Neuronal stem cell (in vitro differentiated cells): ENCODE results near the gene ZNF133.

Source experiments
- DNase-seq: peaks from one replicate; pipeline ENCODE4 v3.0.0-alpha.2; 2013; ENCODE audit warnings: low spot score
- H2AFZ ChIP-seq: one replicate; pipeline ENCODE4 v1.6.1; 2013; ENCODE audit warnings: mild to moderate bottlenecking, low read length, inconsistent platforms
- H2AK5ac ChIP-seq: 2 replicates; pipeline ENCODE4 v1.6.1; 2013; ENCODE audit warnings: low read depth, mild to moderate bottlenecking, inconsistent platforms, low read length, moderate library complexity, mixed read lengths
- H2BK120ac ChIP-seq: 2 replicates; pipeline ENCODE4 v1.6.1; 2013; ENCODE audit warnings: low read depth, mild to moderate bottlenecking, inconsistent platforms, low read length, moderate library complexity, mixed read lengths
- H2BK12ac ChIP-seq: one replicate; pipeline ENCODE4 v1.6.1; 2013; ENCODE audit warnings: low read length, inconsistent platforms
- H2BK15ac ChIP-seq: 2 replicates; pipeline ENCODE4 v1.6.1; 2013; ENCODE audit warnings: mild to moderate bottlenecking, low read length, inconsistent platforms, mixed read lengths
- H2BK5ac ChIP-seq: one replicate; pipeline ENCODE4 v1.6.1; 2013; ENCODE audit warnings: inconsistent platforms, mild to moderate bottlenecking, low read length, moderate library complexity
- H3K14ac ChIP-seq: one replicate; pipeline ENCODE4 v1.6.1; 2013; ENCODE audit warnings: low read length, inconsistent platforms
- H3K18ac ChIP-seq: 2 replicates; pipeline ENCODE4 v1.6.1; 2013; ENCODE audit warnings: low read length, inconsistent platforms
- H3K23ac ChIP-seq: 2 replicates; pipeline ENCODE4 v1.6.1; 2013; ENCODE audit warnings: low read depth, mild to moderate bottlenecking, mixed read lengths, low read length, inconsistent platforms; ENCODE audit not compliant: poor library complexity
- H3K27ac ChIP-seq: replicated peaks from 3 replicates; pipeline ENCODE4 v1.5.1; 2013; ENCODE audit warnings: low read length, inconsistent platforms
- H3K27me3 ChIP-seq, 3 experiments: 2 replicates each; pipeline ENCODE4 v1.6.1; 2013; ENCODE audit warnings: low read length in 3 of 3, mild to moderate bottlenecking in 2 of 3, inconsistent platforms in 1 of 3, low read depth in 1 of 3, mixed read lengths in 1 of 3, moderate library complexity in 1 of 3; ENCODE audit not compliant: control insufficient read depth in 3 of 3, insufficient read depth in 3 of 3
- H3K36me3 ChIP-seq, 2 donors: replicated peaks in 1 of 2; 2 replicates each; pipeline ENCODE4 v1.6.1; 2013; ENCODE audit warnings: low read length in 2 of 2; ENCODE audit not compliant: control insufficient read depth in 2 of 2, insufficient read depth in 2 of 2
- H3K4ac ChIP-seq: 2 replicates; pipeline ENCODE4 v1.6.1; 2013; ENCODE audit warnings: inconsistent platforms, mild to moderate bottlenecking, low read length, moderate library complexity
- H3K4me1 ChIP-seq, 2 donors: 1 replicate in 1 of 2; 2 replicates in 1 of 2; pipeline ENCODE4 v1.6.1; 2013; ENCODE audit warnings: low read length in 2 of 2, low read depth in 1 of 2; ENCODE audit not compliant: control insufficient read depth in 2 of 2, insufficient read depth in 1 of 2
- H3K4me2 ChIP-seq: one replicate; pipeline ENCODE4 v1.6.1; 2013; ENCODE audit warnings: mild to moderate bottlenecking, low read length, inconsistent platforms; ENCODE audit not compliant: insufficient read depth, poor library complexity, severe bottlenecking
- H3K4me3 ChIP-seq, 2 donors: 2 replicates each; pipeline ENCODE4 v1.5.1; 2013; ENCODE audit warnings: low read length in 2 of 2, mild to moderate bottlenecking in 2 of 2, inconsistent platforms in 1 of 2, moderate library complexity in 1 of 2
- H3K79me1 ChIP-seq: one replicate; pipeline ENCODE4 v1.6.1; 2013; ENCODE audit warnings: low read depth, mild to moderate bottlenecking, inconsistent platforms, low read length, moderate library complexity
- H3K9ac ChIP-seq: one replicate; pipeline ENCODE4 v1.6.1; 2013; ENCODE audit warnings: mild to moderate bottlenecking, low read depth, low read length, inconsistent platforms; ENCODE audit not compliant: poor library complexity
- H3K9me3 ChIP-seq, 2 donors: replicated peaks in 1 of 2; 2 replicates each; pipeline versions ENCODE3 to v1.6.1; 2013; ENCODE audit warnings: low read length in 2 of 2, mild to moderate bottlenecking in 2 of 2, inconsistent platforms in 1 of 2, low read depth in 1 of 2, mixed read lengths in 1 of 2, moderate library complexity in 1 of 2; ENCODE audit not compliant: control insufficient read depth in 2 of 2, insufficient read depth in 1 of 2
- H4K8ac ChIP-seq: one replicate; pipeline ENCODE4 v1.6.1; 2013; ENCODE audit warnings: low read depth, mild to moderate bottlenecking, inconsistent platforms, low read length, moderate library complexity
- H4K91ac ChIP-seq: one replicate; pipeline ENCODE4 v1.6.1; 2013; ENCODE audit warnings: low read length, low read depth, mild to moderate bottlenecking, inconsistent platforms; ENCODE audit not compliant: poor library complexity
- WGBS, 2 donors: extraction: QIAGEN DNeasy Blood & Tissue Kit; methylation state at CpG; one replicate each; pipeline ENCODE4 v1.1.7; 2013; ENCODE audit warnings: missing lambda C conversion rate in 2 of 2, mixed read lengths in 1 of 2; ENCODE audit not compliant: insufficient read length in 2 of 2, insufficient replicate concordance in 1 of 2; ENCODE audit errors: extremely low coverage in 2 of 2; 5-methylcytosine and 5-hydroxymethylcytosine counted together

Gene ZNF133

GRCh38 chr20:18265441-18265840 lies 22.9 kb upstream of the ZNF133 start:
- no peak overlapping the region for H3K4me2 ChIP-seq
- no peak overlapping the region for H3K4ac ChIP-seq
- peaks cover 0 to 33% (median 0%) of the 10 kb centered on the region in 3 experiments for H3K27me3 ChIP-seq
- H4K91ac ChIP-seq, result no peak overlapping the region
- no peak overlapping the region for H2BK12ac ChIP-seq
- H3K79me1 ChIP-seq, result no peaks in the 10 kb centered on the region
- no peak overlapping the region for H3K27ac ChIP-seq
- H4K8ac ChIP-seq, result no peak overlapping the region
- no peak overlapping the region for H3K18ac ChIP-seq
- no peak overlapping the region for H3K9ac ChIP-seq
- no peak overlapping the region for H2AFZ ChIP-seq
- H2BK15ac ChIP-seq, result no peak overlapping the region
- no peak for DNase-seq
- H2BK120ac ChIP-seq, result no peak overlapping the region
- no peaks in the 10 kb centered on the region for H3K36me3 ChIP-seq
- H2BK5ac ChIP-seq, result no peak overlapping the region
- H3K14ac ChIP-seq, result no peak overlapping the region
- no peaks in the 10 kb centered on the region for H3K9me3 ChIP-seq
- no peak overlapping the region for H3K23ac ChIP-seq
- H3K4me1 ChIP-seq, result peaks cover 19% of the 10 kb centered on the region in 2 donors
- WGBS, 2 donors, result no CpG with 5 or more reads among the region's 4 CpGs
- no peak overlapping the region for H2AK5ac ChIP-seq
- no peak overlapping the region for H3K4me3 ChIP-seq

DNA sequence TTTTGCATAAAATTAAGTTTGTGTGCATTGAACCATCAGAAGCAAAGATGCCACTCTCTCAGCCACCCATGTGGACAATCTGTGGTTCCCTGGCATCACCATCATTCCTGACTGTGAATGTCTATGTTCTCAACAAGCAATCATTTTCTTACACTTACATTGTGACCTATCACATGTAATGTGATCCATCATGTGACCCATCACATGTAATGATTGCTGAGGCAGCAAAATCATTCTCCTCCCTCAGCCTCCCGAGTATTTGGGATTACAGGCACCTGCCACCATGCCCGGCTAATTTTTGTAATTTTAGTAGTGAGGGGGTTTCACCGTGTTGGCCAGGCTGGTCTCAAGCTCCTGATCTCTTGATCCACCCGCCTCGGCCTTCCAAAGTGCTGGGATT lies 22.0 kb upstream of the ZNF133 start:
- no peak overlapping the region for H2BK12ac ChIP-seq
- H3K23ac ChIP-seq, result no peak overlapping the region
- no peak overlapping the region for H3K4me3 ChIP-seq
- no peak overlapping the region for H2AFZ ChIP-seq
- no CpG with 5 or more reads among the region's 5 CpGs for WGBS, 2 donors
- peaks cover 0 to 40% (median 0%) of the 10 kb centered on the region in 3 experiments for H3K27me3 ChIP-seq
- no peak overlapping the region for H2BK15ac ChIP-seq
- H3K79me1 ChIP-seq, result no peaks in the 10 kb centered on the region
- H4K91ac ChIP-seq, result no peak overlapping the region
- no peak for DNase-seq
- no peak overlapping the region for H4K8ac ChIP-seq
- no peak overlapping the region for H3K18ac ChIP-seq
- H3K9me3 ChIP-seq, result no peaks in the 10 kb centered on the region
- H2AK5ac ChIP-seq, result no peak overlapping the region
- no peak overlapping the region for H2BK120ac ChIP-seq
- H3K27ac ChIP-seq, result no peak overlapping the region
- peaks cover 19% of the 10 kb centered on the region in 2 donors for H3K4me1 ChIP-seq
- no peak overlapping the region for H3K14ac ChIP-seq
- H3K9ac ChIP-seq, result no peak overlapping the region
- H3K4ac ChIP-seq, result no peak overlapping the region
- no peaks in the 10 kb centered on the region for H3K36me3 ChIP-seq
- no peak overlapping the region for H3K4me2 ChIP-seq
- no peak overlapping the region for H2BK5ac ChIP-seq

DNA sequence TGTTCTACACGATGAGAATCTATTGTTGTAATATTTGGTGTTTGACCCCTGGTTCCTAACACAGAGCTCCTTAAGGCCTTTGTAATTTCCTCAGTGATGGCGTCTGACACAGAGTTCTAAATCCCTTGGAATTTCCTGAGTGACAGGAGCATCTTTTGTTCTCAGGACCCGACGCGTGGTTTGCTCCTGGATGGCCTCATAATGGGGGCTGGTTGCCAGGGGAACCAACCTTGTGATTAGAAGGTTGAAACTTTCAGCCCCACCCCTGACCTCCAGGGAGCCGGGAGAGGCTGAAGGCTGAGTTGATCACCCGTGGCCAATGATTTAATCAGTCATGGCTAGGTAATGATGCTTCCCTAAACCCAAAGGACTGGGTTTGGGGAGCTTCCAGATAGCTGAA lies 20.5 kb upstream of the ZNF133 start:
- Histone ChIP-seq H2BK120ac (no peak overlapping the region), H3K4ac (no peak overlapping the region), H3K27ac (peak overlapping the region; percentile 42), H3K27me3 (peaks cover 0 to 39% (median 0%) of the 10 kb centered on the region in 3 experiments), H3K23ac (no peak overlapping the region), H3K18ac (no peak overlapping the region), H2BK5ac (no peak overlapping the region), H4K91ac (no peak overlapping the region), H3K9ac (no peak overlapping the region), H2BK12ac (no peak overlapping the region), H4K8ac (no peak overlapping the region), H3K4me1 (peaks cover 19% of the 10 kb centered on the region in 2 donors), H3K36me3 (no peaks in the 10 kb centered on the region), H3K9me3 (no peaks in the 10 kb centered on the region), H3K79me1 (no peaks in the 10 kb centered on the region), H3K4me2 (peak overlapping the region; percentile 28), H2AFZ (peak overlapping the region; percentile 2), H3K4me3 (no peak overlapping the region), H3K14ac (no peak overlapping the region), H2BK15ac (no peak overlapping the region), H2AK5ac (no peak overlapping the region)
- no CpG with 5 or more reads among the region's 7 CpGs for WGBS, 2 donors
- DNase-seq, result peak; percentile 95

GRCh38 chr20:18271160-18271559 lies 17.2 kb upstream of the ZNF133 start:
- Histone ChIP-seq H2AFZ (no peak overlapping the region), H2AK5ac (no peak overlapping the region), H3K27me3 (peaks cover 0 to 58% (median 0%) of the 10 kb centered on the region in 3 experiments), H3K4me2 (no peak overlapping the region), H2BK12ac (no peak overlapping the region), H3K4me1 (peaks cover 14 to 19% of the 10 kb centered on the region in 2 donors), H3K14ac (no peak overlapping the region), H2BK5ac (no peak overlapping the region), H3K9me3 (no peaks in the 10 kb centered on the region), H2BK120ac (no peak overlapping the region), H3K23ac (no peak overlapping the region), H3K9ac (no peak overlapping the region), H2BK15ac (no peak overlapping the region), H3K18ac (no peak overlapping the region), H3K36me3 (no peaks in the 10 kb centered on the region), H3K79me1 (no peaks in the 10 kb centered on the region), H4K8ac (no peak overlapping the region), H3K4ac (no peak overlapping the region), H4K91ac (no peak overlapping the region), H3K4me3 (no peak overlapping the region), H3K27ac (no peak overlapping the region)
- WGBS, 2 donors, result no CpG with 5 or more reads among the region's 2 CpGs
- DNase-seq, result no peak
